ENCODE results near the gene GPC1.

DNA sequence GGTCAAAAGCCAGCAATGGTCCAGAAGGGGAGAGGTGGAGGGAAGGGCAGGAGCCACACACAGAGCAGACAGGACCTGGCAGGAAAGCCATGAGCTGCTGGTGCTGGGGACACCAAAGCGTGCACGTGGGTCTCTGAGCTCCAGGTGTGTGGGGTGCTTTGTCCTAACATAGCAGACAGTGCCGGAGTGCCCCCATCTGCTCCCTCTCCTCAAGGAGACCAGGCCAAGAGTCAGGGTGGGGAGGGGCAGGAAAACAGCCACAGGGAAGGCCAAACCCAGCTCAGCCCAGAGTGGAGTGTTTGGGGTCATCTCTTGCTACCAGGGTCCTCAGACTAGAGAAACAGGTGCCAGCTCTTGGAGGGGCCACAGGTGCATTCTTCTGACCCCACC, 4.2 kb upstream of the GPC1 start:
- no peak for TF ChIP-seq CTCF (IDR thresholded peaks at IDR 0.05)
- no peak for TF ChIP-seq POLR2AphosphoS5 (IDR thresholded peaks at IDR 0.05)
